CD14-positive monocyte (primary cell): ENCODE results near the gene RELN. TPM values are rescaled to one million over a fixed set of nuclear protein-coding genes. Genes with fewer than 3 reads are reported as not detected.

Experiments used
- DNase-seq, 3 donors: peaks; one replicate each; pipeline ENCODE4 v3.0.0-alpha.2; 2011 to 2022
- H2AFZ ChIP-seq: 2 replicates; pipeline ENCODE4 v1.6.0; 2012; ENCODE audit warnings: mild to moderate bottlenecking, low read depth, low read length, inconsistent platforms; ENCODE audit not compliant: insufficient read depth, poor library complexity, severe bottlenecking
- H3K27ac ChIP-seq, 2 donors: 1 replicate in 1 of 2; 2 replicates in 1 of 2; pipeline ENCODE4 v1.5.1; 2012 to 2013; ENCODE audit warnings: low read length in 2 of 2, control low read depth in 1 of 2, inconsistent platforms in 1 of 2, low read depth in 1 of 2, mild to moderate bottlenecking in 1 of 2
- H3K27me3 ChIP-seq, 2 donors: one replicate each; pipeline versions ENCODE4 v1.6.0 to v1.6.1; 2011 to 2013; ENCODE audit warnings: low read length in 2 of 2; ENCODE audit not compliant: control insufficient read depth in 2 of 2, insufficient read depth in 2 of 2
- H3K36me3 ChIP-seq, 2 donors: replicated peaks in 1 of 2; 1 replicate in 1 of 2; 2 replicates in 1 of 2; pipeline versions ENCODE4 v1.5.1 to v1.6.1; 2012 to 2013; ENCODE audit warnings: low read length in 2 of 2, control low read depth in 1 of 2, inconsistent platforms in 1 of 2, mild to moderate bottlenecking in 1 of 2; ENCODE audit not compliant: insufficient read depth in 2 of 2, control insufficient read depth in 1 of 2
- H3K4me1 ChIP-seq, 2 donors: 1 replicate in 1 of 2; 2 replicates in 1 of 2; pipeline versions ENCODE4 v1.5.1 to v1.6.1; 2012 to 2013; ENCODE audit warnings: low read length in 2 of 2, control low read depth in 1 of 2, inconsistent platforms in 1 of 2, mild to moderate bottlenecking in 1 of 2, moderate library complexity in 1 of 2; ENCODE audit not compliant: insufficient read depth in 2 of 2, control insufficient read depth in 1 of 2
- H3K4me2 ChIP-seq: replicated peaks from 2 replicates; pipeline ENCODE3; 2012; ENCODE audit warnings: low read length, moderate library complexity, mild to moderate bottlenecking; ENCODE audit not compliant: poor library complexity, severe bottlenecking; ENCODE audit errors: extremely low read depth
- H3K4me3 ChIP-seq, 3 experiments: fragments of 200-600 bp in 1 of 3; sonication (generic) in 1 of 3; replicated peaks in 1 of 3; 1 replicate in 2 of 3; 2 replicates in 1 of 3; pipeline ENCODE4 v1.5.1; 2011 to 2013; ENCODE audit warnings: low read length in 3 of 3, mild to moderate bottlenecking in 3 of 3, control low read depth in 2 of 3, low read depth in 2 of 3, inconsistent platforms in 1 of 3, moderate library complexity in 1 of 3
- H3K79me2 ChIP-seq: 2 replicates; pipeline ENCODE4 v1.6.0; 2012; ENCODE audit warnings: mild to moderate bottlenecking, control low read depth, inconsistent platforms, low read length, moderate library complexity; ENCODE audit not compliant: insufficient read depth
- H3K9ac ChIP-seq: 2 replicates; pipeline ENCODE4 v1.6.0; 2017; ENCODE audit warnings: low read length, mild to moderate bottlenecking; ENCODE audit not compliant: insufficient read depth, poor library complexity, severe bottlenecking
- H3K9me3 ChIP-seq, 2 donors: replicated peaks in 1 of 2; 1 replicate in 1 of 2; 2 replicates in 1 of 2; pipeline versions ENCODE4 v1.5.1 to v1.6.1; 2012 to 2013; ENCODE audit warnings: low read length in 2 of 2, control low read depth in 1 of 2; ENCODE audit not compliant: control insufficient read depth in 1 of 2, insufficient read depth in 1 of 2
- H4K20me1 ChIP-seq: 2 replicates; pipeline ENCODE4 v1.6.0; 2012; ENCODE audit warnings: mild to moderate bottlenecking, low read length, control low read depth, moderate library complexity; ENCODE audit not compliant: insufficient read depth
- H3K27ac Mint-ChIP-seq, 7 donors: one replicate each; pipeline ENCODE4 v1.8.0; 2020; ENCODE audit warnings: mild to moderate bottlenecking in 7 of 7, mixed read lengths in 7 of 7, moderate library complexity in 6 of 7, inconsistent platforms in 2 of 7
- H3K27me3 Mint-ChIP-seq, 3 donors: one replicate each; pipeline ENCODE4 v1.8.0; 2021 to 2022; ENCODE audit warnings: low read depth in 3 of 3, mild to moderate bottlenecking in 3 of 3, mixed read lengths in 3 of 3, moderate library complexity in 3 of 3, inconsistent platforms in 1 of 3
- H3K36me3 Mint-ChIP-seq, 2 donors: one replicate each; pipeline ENCODE4 v1.8.0; 2020; ENCODE audit warnings: mixed read lengths in 2 of 2, inconsistent platforms in 1 of 2, mild to moderate bottlenecking in 1 of 2
- H3K4me1 Mint-ChIP-seq: one replicate; pipeline ENCODE4 v1.8.0; 2020; ENCODE audit warnings: mild to moderate bottlenecking, mixed read lengths
- H3K4me3 Mint-ChIP-seq, 2 donors: one replicate each; pipeline ENCODE4 v1.8.0; 2020; ENCODE audit warnings: mild to moderate bottlenecking in 2 of 2, mixed read lengths in 2 of 2, moderate library complexity in 1 of 2
- H3K9me3 Mint-ChIP-seq, 7 donors: one replicate each; pipeline ENCODE4 v1.8.0; 2020 to 2022; ENCODE audit warnings: mixed read lengths in 7 of 7, mild to moderate bottlenecking in 6 of 7, moderate library complexity in 6 of 7, inconsistent platforms in 2 of 7
- CTCF ChIP-seq: fragments of 200-600 bp; IDR thresholded peaks from one replicate; pipeline ENCODE4 v1.8.0; 2022; ENCODE audit warnings: antibody characterized with exemption, mild to moderate bottlenecking
- WGBS: methylation state at CpG from one replicate; pipeline ENCODE4 v1.1.5; 2013; ENCODE audit warnings: missing lambda C conversion rate; ENCODE audit not compliant: insufficient coverage; 5-methylcytosine and 5-hydroxymethylcytosine counted together
- intact Hi-C, 2 donors: fragments of 100-400 bp; cut with micrococcal nuclease; formaldehyde crosslinking; loops; one replicate each; pipeline versions ENCODE4 v1.15.0 to v1.15.1; 2023
- polyA plus RNA-seq, 3 donors: library from polyadenylated mRNA; depleted of rRNA in 1 of 3; unstranded in 2 of 3; stranded (reverse) in 1 of 3; fragments of 300-500 nt in 2 of 3; fragments of >200 nt in 1 of 3; fragmentation: Illumina TruSeq in 2 of 3; gene quantifications; 1 replicate in 2 of 3; 2 replicates in 1 of 3; pipeline ENCODE4 v1.2.3, GENCODE V29; 2012 to 2021

Gene RELN
- polyA plus RNA-seq, 3 donors, result not detected

DNA sequence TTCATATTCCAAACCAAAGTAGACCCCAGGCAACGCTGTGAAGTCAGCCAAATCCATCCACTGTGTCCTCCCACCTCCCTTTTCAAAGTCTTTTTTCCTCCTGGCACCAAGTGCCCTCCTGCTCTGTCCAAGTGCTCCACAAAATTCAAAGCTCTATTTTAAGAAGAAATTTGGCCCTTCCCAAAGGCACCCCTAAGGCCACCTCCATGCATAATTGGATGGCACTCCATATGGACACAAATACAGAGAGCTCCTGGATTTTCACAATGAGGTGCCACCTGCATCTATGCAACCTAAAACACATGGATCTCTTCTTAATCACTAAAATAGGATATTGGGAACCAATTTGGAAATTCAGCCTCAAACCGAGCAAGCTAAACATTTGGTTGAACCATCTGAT lies 121.6 kb downstream of the RELN start:
- Histone ChIP-seq H2AFZ (no peak overlapping the region), H3K79me2 (no peaks in the 10 kb centered on the region), H3K27ac (no peak overlapping the region), H3K9ac (no peak overlapping the region), H3K4me2 (no peak overlapping the region), H3K4me3 (no peak overlapping the region), H4K20me1 (no peaks in the 10 kb centered on the region), H3K27me3 (no peaks in the 10 kb centered on the region), H3K4me1 (no peaks in the 10 kb centered on the region), H3K36me3 (no peaks in the 10 kb centered on the region), H3K9me3 (no peaks in the 10 kb centered on the region)
- no peaks in the 10 kb centered on the region for H3K27me3 Mint-ChIP-seq
- no peak overlapping the region for H3K4me3 Mint-ChIP-seq
- WGBS, result 57% methylated on average over 1 of the region's 2 CpGs
- intact Hi-C loops, result no loop called here
- DNase-seq, result no peak
- H3K36me3 Mint-ChIP-seq, result no peaks in the 10 kb centered on the region
- H3K27ac Mint-ChIP-seq, result no peak overlapping the region
- H3K9me3 Mint-ChIP-seq, result peaks cover 0 to 3% (median 2%) of the 10 kb centered on the region in 7 donors
- TF ChIP-seq CTCF, result no peak
- H3K4me1 Mint-ChIP-seq, result no peaks in the 10 kb centered on the region

DNA sequence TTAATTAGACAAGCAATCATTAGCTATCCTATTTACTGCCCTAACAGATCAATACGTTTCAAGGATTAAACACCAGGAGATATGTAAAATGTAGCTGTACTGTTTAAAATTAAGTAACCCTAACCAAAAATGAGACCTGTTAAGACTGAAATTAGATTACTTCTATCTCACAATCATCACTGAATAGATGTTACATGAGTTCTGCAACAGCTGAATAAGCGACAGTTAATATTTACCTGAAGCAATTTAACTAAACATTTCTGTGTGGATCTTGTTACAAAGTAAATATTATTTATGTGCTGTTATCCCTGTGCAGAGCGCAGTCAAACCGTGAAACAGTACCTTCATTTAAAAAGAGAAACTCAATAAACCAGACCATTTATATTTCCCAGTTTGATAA lies 122.5 kb downstream of the RELN start:
- Mint-ChIP-seq H3K36me3 (no peaks in the 10 kb centered on the region), H3K4me3 (no peak overlapping the region), H3K4me1 (no peaks in the 10 kb centered on the region), H3K27ac (no peak overlapping the region), H3K27me3 (no peaks in the 10 kb centered on the region), H3K9me3 (peaks cover 0 to 3% (median 2%) of the 10 kb centered on the region in 7 donors)
- TF ChIP-seq CTCF, result no peak
- H3K9ac ChIP-seq, result no peak overlapping the region
- H3K79me2 ChIP-seq, result no peaks in the 10 kb centered on the region
- H3K4me2 ChIP-seq, result no peak overlapping the region
- no CpG with 5 or more reads among the region's 4 CpGs for WGBS
- H3K4me3 ChIP-seq, result no peak overlapping the region
- no peaks in the 10 kb centered on the region for H3K36me3 ChIP-seq
- H4K20me1 ChIP-seq, result no peaks in the 10 kb centered on the region
- H2AFZ ChIP-seq, result no peak overlapping the region
- no peak for DNase-seq
- no peaks in the 10 kb centered on the region for H3K27me3 ChIP-seq
- intact Hi-C loops, result no loop called here
- H3K27ac ChIP-seq, result no peak overlapping the region
- no peaks in the 10 kb centered on the region for H3K9me3 ChIP-seq
- H3K4me1 ChIP-seq, result no peaks in the 10 kb centered on the region
